ENCODE measurements around the gene INF2.

The INF2 gene

DNA sequence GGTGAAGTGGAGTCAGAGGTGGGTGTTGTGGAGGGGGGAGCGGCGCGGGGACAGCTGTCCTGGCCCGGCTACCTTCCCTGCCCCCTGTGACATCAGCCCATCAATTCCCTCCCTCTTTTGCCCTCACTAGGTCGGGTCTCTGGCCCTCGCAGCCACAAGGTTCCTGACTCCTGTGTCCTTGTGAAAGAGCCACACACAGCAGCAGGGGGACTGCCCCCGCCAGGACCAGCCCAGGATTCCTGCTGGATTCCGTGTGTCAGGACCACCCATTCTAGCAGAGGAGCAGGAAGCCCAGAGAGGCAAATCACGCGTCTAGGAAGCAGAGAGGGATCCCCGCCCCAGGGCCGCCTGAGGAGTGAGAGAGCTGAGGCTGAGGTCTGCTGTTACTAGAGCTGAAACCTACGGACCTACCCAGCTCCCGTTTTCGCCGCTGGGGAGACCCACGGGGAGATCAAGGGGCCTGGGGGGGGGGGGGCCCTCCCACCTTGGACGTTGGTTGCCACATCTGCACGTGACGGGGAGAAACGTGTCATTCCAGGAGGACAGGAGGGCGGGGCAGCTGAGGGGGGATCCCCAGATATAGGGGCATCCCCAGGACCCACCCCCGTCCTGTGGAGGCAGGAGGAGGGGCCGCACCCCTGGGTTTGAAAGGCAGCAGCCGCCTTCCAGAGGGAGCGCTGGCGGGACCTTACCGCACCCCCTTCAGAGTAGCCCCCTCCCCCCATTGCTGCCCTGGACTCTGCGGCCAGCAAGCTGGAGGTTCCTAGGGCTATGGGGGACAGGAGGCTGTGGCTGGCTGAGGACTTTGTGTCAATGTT is 12.5 kb upstream of the INF2 start:
- no peak for DNase-seq (ENCODE audit: low spot score)

DNA sequence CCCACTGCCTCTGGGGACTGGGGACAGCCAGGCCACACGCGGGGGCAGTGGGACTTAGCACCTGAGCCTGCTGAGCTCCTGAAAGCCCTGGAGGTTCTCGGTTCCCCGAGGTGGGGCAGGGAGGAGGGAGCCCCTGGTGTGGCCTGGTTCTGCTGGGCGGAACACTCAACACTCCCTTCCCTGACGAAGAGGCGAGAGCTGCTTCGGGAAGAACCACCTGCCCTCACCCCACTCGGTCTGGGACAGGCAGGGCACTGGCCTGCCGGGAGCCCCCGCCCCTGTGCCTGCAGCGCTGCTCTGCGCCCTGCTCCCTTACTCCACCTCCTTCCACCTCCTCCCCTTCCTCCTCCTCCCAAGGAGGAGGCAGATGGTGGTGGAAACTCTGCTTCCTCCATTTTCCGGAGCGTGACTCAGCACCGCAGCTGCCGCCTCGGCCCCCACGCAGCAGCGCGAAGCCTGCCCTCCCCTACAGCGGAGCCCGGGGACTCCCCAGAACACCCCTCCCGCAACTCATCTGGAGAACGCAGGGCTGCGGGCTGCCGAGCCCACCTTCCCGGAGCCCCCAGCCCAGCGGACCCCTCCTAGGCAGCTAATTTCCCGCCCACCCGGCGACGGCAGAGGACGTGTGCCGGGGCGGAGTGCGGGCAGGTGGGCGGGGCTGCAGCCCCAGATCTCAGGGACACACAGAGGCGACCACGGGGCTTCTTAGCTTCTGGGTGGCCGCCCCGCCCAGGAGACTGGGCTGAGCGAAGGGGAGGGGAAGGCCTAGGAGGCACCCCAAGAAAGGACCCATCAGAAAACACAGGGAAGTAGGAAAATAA is 11.7 kb upstream of the INF2 start:
- peak; percentile 82 for DNase-seq (ENCODE audit: low spot score)

DNA sequence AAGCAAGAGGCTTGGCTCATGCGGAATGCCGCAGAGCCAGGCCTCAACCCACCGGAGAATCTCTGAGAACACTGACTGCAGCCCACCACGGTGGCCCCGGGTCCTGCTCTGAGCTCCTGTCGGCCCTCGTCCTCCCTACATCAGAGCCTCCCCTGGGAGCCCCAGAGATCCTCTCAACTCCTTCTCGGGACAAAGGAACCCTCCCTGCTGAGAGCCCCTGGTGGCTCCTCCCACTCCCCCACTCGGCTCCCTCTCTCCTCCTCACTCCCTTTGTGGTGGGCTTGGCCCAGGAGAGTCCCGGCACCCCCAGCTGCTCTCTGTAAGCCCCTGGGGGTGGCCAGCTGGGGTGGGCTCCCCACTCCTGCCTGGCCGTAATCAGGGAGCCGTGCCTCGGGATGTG is 11.1 kb upstream of the INF2 start:
- no peak for DNase-seq (ENCODE audit: low spot score)

DNA sequence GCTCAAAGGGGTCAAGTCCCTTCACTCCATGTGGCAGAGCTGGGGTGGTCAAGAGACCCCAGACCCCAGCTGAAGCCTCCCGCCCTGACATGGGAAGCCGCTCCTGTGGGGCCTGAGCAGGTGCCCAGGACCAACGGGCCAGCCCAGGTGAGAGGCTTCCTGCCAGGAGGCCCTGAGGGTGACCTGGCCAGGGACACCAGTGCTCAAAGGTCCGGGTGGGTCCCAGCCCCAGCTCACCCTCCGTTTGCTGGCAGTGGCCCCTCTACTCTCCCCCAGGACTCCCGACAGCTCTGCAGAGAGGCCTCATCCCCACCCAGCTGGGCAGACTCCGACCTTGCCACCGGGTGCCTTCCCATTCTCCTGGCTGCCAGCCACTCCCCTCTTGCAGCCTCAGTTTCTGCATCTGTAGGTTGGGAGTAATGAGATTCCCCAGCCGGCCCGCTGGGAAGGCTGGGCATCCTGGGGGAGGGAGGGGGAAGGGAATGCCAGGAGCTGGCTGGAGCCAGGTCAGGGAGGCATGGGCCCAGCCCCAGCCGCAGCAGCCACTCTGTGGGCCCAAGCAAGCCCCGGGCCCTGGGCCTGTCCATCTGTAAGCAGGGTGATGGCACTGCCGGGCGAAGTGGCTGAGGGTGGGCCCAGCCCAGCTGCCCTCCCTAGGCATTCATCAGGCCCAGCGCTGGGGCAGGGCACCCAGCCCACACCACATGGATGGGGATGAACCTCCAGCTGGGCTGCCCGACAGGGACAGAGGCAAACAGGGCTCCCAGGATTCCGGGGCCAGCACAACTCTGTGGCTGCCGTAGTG is 10.3 kb upstream of the INF2 start:
- DNase-seq (ENCODE audit: low spot score), result no peak

DNA sequence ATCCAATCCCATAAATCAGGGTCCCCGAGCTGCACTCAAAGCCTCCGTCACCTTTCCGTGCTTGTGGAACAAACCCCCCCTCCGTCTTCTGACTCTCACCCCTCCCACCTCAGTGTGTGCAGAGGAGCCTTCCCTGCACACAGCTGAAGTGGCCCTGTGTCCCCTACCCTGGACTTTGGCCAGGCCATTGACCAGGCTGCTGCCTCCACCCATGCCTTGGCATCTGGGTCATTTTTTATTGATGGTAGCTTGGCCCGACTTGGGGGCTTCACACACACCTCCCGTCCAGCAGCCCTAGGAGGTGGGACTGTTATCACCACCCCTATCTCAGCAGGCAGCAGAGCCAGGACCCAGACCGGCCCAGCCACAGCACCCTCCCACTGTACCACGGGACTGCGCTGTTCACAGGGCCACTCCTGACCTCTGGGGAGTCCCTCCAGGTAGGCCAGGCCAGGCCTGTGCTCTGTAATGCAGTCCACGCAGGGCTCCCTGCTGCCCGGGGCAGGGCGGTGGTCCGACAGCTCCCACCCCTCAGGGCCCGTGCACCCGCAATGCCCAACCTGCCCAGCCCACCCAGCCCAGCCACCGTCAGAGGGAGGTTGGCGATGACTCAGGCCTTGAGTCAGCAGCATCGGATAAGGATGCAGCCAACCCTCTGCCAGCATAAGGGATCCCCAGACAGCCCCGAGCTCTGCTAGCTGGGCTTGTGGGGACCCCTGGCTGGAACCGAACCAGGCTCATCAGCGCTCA is 9.2 kb upstream of the INF2 start:
- DNase-seq (ENCODE audit: low spot score), result no peak

DNA sequence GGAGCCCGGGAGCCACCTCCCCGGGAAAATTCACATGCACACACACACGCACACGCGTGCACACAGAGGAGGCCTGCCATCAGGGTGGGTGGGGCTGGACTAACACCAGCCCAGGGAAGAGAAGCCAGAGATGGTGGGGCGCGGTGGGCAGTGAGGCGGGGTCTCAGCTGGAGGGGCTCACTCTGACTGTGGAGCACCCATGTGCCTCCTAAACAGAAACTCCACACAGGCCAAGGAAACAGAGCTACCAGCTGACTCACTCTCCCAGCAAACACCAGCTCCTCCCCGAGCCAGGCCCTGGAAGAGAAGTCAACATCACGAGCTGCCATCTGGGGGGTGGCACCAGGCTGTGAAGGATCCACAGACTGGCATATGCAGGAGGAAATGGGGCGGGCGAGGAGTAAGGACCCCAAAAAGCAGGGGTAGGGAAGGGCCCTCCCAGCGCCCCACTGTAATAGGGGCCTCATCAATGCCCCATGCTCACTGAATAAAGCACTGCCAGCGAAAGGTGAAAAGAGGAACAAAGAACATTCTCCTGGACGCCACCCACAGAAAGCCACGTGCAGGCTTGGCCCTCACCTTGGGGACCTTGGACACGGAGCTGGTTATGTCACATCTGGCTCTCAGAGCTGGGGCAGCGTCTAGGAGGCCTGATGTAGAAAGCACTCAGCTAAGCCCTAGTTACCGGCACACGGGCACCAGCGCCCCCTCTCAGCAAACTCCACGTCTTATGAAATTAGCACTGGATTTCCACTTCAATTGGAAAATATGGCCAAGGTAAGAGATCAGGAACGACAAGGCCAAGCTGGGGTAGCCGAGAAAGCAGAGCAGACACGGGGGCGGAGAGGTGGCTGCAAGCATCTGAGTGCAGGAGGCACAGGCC is 8.4 kb upstream of the INF2 start:
- DNase-seq (ENCODE audit: low spot score), result no peak

DNA sequence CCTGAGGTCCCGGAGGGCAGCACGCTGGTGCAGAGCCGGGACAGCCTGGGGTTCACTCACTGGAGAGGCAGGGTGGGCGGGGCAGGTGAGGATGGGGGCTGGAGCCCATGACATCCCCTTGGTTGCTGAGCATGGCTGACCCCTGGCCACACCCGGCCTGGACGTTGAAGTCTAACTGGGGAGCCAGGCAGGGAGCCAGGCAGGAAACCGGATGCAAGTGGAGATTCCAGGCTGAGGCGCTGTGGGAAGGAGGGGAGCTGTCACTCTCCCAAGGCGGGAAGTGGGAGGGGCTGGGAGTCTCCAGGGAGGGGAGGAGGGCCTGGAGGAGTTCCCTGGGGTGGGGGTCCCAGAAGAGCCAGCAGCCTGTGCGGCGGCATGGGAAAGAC is 7.7 kb upstream of the INF2 start:
- peak; percentile 76 for DNase-seq (ENCODE audit: low spot score)

DNA sequence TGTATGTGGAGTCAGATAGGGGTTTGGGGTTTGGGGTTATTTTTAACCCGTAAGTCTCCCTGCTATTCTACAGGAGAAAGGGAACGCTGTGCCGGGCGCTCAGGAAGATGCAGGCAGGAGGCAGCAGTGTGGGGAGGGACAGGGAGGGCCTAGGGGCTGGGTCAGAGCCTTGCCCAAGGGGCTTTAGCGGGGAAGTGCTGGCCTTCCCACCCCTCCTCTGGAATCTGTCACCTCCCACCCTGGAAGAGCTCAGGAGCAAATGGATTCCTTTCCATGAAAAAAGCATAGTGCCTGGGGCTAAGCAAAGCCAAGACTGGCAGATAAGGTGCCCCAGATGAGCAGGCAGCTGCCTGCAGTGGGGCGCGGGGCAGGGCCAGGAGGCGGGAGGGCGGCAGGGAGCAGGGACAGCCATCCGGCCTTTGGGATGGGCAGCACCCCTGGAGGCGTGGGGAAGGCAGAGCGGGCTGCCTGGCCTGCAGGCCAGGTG is 7.3 kb upstream of the INF2 start:
- DNase-seq (ENCODE audit: low spot score), result peak; percentile 72

DNA sequence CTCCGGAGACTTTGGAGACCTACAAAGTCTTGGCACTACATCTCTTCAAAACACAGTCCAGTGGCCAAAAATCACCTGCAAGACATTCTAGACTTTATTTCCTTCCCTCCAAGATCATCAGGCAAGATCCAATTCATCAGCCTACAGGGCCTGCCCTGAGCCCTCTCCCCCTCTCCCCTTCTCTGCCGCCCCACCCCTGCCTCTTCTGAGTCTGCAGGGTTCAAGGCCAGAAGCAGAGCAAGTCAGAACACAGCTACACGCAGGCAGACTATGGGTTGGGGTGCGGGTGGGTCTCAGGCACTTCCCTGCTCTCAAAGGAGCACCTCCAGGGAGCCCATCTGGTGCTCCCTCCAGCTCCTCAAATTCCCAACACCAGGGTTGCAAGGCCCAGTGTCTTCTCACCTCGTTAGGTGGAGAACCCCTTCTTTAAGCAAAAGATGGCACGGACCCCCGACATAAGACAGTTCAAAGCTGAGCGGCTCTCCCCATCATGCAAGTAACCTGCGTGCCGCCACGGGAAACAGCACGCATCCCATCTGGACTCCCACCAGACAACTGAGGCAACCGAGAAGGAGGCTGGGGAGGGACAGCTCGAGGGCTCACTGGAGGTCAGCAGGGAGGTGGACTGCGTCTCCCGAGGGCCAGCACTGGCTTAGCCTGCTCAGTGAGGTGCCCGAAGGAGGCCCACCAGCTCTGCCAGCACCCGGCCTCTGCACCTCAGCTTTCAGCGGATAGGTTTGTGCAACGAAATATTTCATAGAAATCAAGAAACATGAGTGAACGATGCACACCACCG is 5.6 kb upstream of the INF2 start:
- no peak for DNase-seq (ENCODE audit: low spot score)

DNA sequence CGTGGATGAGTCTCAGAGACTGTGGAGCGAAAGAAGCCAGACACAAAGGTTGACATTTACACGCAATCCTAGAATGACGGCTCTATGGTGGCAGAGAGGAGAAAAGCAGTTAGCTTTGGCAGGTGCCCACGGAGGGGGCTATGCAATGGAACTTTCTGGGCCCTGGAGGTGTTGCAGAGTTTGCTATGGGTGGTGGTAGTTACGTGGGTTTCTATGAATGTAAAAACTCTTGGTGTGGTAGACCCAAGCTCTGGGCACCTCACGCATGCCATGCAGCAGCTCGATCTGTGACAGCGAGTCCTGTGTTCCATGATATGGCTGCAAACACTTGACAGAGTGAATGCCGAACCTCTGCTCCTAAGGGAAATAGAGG is 5.0 kb upstream of the INF2 start:
- no peak for DNase-seq (ENCODE audit: low spot score)

DNA sequence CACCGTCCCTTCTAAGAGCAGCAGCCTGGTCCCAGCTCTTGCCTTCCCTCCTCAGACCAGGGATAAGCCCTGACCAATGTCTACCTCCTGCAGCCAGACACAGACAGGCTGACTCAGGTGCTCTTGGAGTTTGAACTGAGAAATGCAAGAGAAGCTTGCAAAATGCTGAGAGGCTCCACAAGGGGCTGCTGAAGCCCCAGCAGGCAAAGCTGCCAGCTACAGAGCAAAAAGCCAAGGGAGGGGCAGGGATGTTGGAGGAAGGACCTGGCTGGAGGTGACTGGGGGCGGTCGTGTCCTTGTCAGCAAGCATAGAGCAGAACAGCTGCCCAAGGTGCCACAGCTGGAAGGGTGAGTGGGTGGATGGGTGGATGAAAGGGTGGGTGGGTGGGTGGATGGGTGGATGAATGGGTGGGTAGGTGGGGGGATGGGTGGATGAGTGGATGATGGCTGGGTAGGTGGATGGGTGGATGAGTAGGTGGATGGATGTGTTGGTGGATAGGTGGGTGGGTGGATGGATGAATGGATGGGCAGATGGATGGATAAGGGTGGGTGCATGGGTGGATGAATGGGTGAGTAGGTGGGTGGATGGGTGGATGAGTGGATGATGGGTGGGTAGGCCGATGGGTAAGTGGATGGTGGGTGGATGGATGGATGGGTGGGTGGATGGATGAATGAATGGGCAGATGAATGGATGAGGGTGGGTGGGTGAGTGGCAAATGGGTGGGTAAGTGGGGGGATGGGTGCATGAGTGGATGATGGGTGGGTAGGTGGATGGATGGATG is 4.0 kb upstream of the INF2 start:
- DNase-seq (ENCODE audit: low spot score), result no peak

DNA sequence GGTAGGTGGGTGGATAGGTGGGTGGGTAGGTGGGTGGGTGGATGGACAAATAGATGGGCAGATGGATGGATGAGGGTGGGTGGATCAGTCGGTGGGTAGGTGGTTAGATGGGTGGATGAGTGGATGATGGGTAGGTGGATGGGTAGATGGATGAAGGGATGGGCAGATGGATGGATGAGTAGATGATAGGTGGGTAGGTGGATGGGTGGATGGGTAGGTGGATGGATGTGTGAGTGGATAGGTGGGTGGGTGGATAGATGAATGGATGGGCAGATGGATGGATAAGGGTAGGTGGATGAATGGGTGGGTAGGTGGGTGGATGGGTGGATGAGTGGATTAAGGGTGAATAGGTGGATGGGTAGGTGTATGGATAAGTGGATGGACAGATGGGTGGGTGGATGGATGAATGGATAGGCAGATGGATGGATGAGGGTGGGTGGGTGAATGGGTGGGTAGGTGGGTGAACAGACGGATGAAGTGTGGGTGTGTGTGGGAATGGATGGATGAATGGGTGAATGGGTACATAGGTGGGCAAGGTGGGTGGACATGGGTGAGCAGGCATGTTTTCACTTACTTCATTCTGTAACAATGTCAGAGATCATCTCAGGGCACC is 3.3 kb upstream of the INF2 start:
- no peak for DNase-seq (ENCODE audit: low spot score)

DNA sequence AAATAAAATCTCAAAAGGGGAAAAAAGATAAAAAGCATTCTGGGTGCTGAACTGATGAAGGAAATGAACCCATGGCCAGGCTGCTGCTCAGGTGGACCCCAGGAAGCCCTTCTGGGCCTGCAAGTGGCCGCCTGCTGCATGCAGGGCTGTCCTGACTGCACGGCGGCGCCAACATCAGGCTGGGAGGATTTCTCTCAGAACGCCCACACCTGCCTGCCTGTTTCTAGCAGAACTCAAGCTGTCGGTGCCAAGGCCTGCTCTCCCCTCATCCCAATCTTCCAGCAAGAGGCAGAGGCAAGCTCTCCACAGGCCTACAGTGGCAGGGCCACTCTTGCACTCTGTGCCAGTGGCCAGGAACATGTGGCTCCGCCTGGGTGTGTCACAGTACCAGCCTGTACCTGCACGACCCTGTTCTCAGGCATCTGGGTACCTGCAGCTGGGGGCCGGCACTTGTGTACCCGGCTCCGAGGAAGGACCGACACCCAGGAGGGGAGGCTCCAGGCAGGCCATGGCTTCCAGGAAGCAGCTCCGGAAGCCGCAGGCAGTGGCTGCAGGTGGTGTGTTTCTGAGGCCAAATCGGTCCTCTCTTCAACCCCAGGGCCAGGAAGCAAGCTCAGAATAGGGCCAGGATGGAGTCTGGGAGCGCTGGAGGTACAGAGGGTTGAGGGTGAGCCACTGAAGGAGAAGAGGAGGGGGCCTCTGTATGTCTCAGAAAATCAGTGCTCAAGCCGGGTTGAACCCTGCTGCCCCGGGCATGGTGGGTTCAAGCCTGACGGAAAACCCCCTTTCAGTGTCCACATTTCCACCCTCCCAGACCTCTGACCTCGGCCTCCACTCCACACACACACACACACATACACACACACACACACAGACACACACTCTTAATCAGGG is 2.5 kb upstream of the INF2 start:
- no peak for DNase-seq (ENCODE audit: low spot score)

DNA sequence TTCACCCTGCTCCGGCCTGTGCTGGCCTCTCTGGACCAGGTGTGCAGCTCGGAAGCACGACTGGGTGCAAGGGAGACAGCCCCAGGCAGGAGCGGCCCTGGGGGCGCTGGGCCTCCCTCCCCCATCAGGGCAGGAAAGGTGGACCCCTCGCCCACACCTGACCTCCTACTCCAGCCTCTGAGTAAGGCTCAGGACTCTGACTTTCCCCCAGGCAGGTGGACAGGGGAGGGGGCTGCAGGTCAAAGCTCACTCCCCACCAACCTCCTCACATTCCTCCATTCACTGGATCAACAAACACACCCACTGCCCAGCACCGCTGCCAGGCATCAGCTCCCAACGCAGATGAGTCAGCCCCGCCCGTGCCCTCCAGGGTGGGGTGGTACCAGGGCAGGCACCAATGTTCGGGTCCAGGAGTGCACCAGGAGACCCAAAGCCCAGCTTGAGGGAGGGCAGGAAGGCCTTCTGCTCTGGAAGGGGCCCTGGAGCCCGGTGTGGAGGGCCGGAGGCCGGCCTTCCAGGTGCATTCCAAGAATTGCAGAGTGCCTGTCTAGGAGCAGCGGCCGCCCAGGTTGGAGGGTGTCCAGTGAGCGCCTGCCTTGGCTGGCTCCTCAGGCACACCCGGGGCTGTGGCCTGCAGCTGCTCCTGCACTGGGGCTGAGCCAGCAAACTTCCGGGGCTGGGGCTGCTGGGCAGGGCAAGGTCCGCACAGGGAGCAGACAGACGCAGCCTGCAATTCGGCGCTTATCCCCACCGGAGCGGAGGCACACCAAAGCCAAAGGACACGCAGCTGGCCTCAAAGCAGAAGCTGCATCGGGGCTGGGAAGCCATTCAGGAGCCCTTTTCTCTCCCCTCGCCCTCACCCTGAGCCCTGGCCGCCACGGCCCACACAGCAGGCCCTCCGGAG is 1.6 kb upstream of the INF2 start:
- DNase-seq (ENCODE audit: low spot score), result peak; percentile 78

DNA sequence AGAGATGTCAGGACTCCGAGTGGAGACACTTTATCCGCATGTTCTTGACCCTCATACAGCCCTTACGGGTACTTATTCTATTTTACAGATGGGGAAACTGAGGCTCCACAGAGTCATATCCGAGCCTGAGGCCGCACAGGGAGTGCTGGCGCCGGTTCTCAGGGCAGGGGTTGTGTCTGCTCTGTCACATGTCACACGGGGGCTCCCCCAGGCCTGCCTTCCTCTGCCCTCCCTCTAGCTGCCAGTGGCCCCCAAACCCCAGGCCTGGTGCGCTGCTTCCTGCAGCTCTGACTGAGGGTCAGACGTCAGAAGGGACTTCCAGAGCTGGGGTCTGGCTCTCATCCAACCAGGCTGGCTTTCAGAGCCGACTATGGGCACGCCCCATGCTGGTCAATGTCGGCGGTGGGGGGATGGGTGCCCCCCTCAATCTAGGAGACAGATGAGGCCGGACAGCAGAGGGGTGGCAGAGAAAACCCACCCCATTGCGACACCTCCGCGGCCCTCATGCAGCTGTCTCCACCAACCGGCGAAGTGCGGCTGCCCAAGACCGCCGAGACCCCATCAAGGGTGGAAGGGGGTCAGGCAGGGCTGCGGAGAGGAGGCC is 811 bp upstream of the INF2 start:
- no peak for DNase-seq (ENCODE audit: low spot score)
